Progenitor cell of endocrine pancreas (in vitro differentiated cells): ENCODE results near the gene WDR46. TPM values are rescaled to one million over a fixed set of nuclear protein-coding genes. Genes with fewer than 3 reads are reported as not detected.

Source experiments
- DNase-seq: peaks from one replicate; pipeline ENCODE4 v3.0.0; 2021; ENCODE audit warnings: low spot score; ENCODE audit not compliant: unreplicated experiment
- H3K27ac Mint-ChIP-seq: 2 replicates; pipeline ENCODE4 v1.8.0; 2021; ENCODE audit warnings: mild to moderate bottlenecking, moderate library complexity, mixed read lengths
- H3K27me3 Mint-ChIP-seq: 2 replicates; pipeline ENCODE4 v1.8.0; 2021; ENCODE audit warnings: mixed read lengths
- H3K36me3 Mint-ChIP-seq: 2 replicates; pipeline ENCODE4 v1.8.0; 2022; ENCODE audit warnings: mixed read lengths; ENCODE audit not compliant: insufficient read depth
- H3K4me1 Mint-ChIP-seq: 2 replicates; pipeline ENCODE4 v1.8.0; 2021; ENCODE audit warnings: low read depth, mixed read lengths
- H3K4me3 Mint-ChIP-seq: 2 replicates; pipeline ENCODE4 v1.8.0; 2021; ENCODE audit warnings: low read depth, mild to moderate bottlenecking, moderate library complexity, mixed read lengths
- H3K9me3 Mint-ChIP-seq: 2 replicates; pipeline ENCODE4 v1.8.0; 2021; ENCODE audit warnings: low read depth, mixed read lengths
- total RNA-seq: library from RNA; stranded (reverse); gene quantifications from 2 replicates; pipeline ENCODE4 v1.2.1, GENCODE V29; 2021
- TF ChIP-seq, protein P1 (sequence below): fragments of 200-600 bp; sonication (generic); IDR thresholded peaks from one replicate; pipeline ENCODE4 v1.5.0; 2021; ENCODE audit warnings: antibody characterized with exemption, mild to moderate bottlenecking; ENCODE audit not compliant: unreplicated experiment

Gene WDR46
- total RNA-seq, 1 donor from 2014 or later = 47.5 TPM

DNA sequence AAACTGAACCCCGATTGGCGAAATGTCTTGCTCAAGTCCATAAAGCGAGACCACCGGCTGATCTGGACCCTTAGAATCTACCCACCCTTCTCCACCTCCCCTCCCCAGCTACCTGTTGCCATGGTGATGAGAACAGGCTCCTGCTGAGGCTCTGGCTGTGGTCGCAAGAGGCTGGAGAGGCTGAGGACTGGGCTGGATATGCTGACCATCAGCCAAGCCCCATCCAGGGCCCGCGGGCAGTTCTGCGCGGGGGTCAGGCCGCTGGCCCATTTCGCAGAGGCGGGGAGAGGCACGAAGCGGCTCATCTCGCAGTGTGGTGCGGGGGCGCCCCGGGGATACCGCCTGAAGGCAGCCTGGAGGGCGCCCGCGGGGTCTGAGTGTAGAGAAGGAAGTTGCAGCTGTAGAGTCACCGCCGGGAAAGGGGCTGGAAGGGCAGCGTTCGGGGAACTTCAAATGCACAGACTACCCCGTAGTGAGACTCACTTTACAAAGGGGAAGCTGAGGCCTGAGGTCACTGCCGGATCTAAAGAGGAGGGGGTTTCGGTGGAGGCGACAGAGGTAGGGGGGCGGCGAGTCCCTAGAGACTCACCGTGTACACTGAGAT, 24.2 kb upstream of the WDR46 start:
- H3K36me3 Mint-ChIP-seq = peaks cover 11% of the 10 kb centered on the region
- H3K9me3 Mint-ChIP-seq = no peaks in the 10 kb centered on the region
- peaks cover 3% of the 10 kb centered on the region for H3K27me3 Mint-ChIP-seq
- peak overlapping the region; percentile 85 for H3K4me3 Mint-ChIP-seq
- DNase-seq = no peak
- H3K4me1 Mint-ChIP-seq = peaks cover 32% of the 10 kb centered on the region
- peak overlapping the region; percentile 88 for H3K27ac Mint-ChIP-seq
- TF ChIP-seq, protein P1, sequence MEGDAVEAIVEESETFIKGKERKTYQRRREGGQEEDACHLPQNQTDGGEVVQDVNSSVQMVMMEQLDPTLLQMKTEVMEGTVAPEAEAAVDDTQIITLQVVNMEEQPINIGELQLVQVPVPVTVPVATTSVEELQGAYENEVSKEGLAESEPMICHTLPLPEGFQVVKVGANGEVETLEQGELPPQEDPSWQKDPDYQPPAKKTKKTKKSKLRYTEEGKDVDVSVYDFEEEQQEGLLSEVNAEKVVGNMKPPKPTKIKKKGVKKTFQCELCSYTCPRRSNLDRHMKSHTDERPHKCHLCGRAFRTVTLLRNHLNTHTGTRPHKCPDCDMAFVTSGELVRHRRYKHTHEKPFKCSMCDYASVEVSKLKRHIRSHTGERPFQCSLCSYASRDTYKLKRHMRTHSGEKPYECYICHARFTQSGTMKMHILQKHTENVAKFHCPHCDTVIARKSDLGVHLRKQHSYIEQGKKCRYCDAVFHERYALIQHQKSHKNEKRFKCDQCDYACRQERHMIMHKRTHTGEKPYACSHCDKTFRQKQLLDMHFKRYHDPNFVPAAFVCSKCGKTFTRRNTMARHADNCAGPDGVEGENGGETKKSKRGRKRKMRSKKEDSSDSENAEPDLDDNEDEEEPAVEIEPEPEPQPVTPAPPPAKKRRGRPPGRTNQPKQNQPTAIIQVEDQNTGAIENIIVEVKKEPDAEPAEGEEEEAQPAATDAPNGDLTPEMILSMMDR = no peak

DNA sequence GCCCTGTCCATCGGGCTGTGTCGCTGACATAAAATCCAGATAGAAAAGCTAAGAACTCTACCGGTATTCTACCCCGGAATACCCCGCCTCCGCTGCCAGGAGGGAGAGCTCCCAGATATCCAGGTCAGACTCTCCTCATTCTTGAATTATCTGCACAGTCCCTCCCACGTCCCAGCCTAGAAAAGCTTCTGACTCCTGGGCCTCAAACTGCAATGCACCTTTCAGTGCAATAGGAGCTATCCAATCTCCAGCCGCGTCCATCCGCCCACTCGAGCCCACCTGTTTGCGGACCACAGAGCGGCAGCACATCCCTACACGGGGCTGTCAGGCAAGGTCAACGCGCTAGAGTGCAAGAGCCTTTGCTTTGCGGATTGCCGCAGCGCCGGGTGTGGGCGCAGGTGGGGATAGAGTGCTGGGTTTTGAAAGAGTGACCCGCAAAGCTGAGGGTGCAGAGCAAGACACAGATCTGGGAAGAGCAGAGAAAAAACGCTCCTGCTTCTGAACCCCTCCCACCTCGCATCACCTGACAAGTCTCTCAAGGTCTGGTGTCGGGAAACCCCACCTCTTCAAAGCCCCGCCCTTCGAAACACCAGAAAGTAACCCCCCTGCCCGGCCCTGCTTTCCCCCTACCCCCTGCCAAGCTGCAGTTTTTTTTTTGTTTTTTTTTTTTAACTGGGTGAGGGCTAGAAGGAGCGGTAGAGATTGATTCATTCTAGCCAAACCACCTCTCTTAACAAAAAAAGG, 23.5 kb upstream of the WDR46 start:
- Mint-ChIP-seq H3K4me3 (peak overlapping the region; percentile 85), H3K9me3 (no peaks in the 10 kb centered on the region), H3K27me3 (peaks cover 3% of the 10 kb centered on the region), H3K36me3 (peaks cover 8% of the 10 kb centered on the region), H3K4me1 (peaks cover 29% of the 10 kb centered on the region), H3K27ac (peak overlapping the region; percentile 88)
- TF ChIP-seq, protein P1 = no peak
- no peak for DNase-seq

DNA sequence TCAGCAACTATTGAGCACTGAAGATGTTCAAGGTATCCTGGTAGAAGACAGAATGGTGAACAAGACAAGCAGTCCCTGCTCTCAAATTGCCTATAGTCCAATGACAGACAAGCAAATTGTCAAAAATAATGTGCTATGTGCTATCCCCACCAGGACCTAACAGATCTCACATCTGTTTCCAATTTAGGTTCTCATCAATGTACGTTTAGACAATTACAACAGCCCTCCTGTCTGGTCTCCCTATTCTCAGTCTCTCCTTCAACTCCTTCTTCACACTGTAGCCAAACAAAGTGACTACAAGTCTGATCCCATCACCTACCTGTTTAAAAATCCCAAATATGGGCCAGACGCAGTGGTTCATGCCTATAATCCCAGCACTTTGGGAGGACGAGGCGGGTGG, 17.3 kb upstream of the WDR46 start:
- H3K4me3 Mint-ChIP-seq = no peak overlapping the region
- H3K27ac Mint-ChIP-seq = peak overlapping the region; percentile 81
- no peaks in the 10 kb centered on the region for H3K9me3 Mint-ChIP-seq
- TF ChIP-seq, protein P1 = no peak
- H3K36me3 Mint-ChIP-seq = peaks cover 2% of the 10 kb centered on the region
- no peaks in the 10 kb centered on the region for H3K27me3 Mint-ChIP-seq
- no peak for DNase-seq
- no peaks in the 10 kb centered on the region for H3K4me1 Mint-ChIP-seq

DNA sequence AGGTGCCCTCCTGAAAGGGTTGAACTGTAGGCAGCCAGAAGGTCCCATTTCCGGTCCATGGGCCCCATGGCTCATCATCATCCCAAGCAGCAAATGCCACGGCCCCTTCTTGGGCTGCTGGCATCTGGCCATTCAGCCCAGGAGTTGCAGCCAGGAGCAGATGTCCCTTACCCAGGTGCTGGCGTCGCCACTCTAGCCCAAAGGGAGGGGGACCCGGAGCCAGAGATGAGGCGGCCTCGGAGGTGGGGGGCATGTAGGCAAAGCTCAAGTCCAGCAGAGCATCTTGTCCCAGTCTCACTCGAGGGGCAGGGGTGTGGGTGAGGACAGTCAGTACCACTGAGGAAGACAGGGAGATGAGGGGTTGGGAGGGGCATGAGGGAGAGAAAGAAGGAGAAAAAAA, 16.0 kb upstream of the WDR46 start:
- DNase-seq = no peak
- Mint-ChIP-seq H3K27ac (no peak overlapping the region), H3K36me3 (peaks cover 2% of the 10 kb centered on the region), H3K27me3 (no peaks in the 10 kb centered on the region), H3K4me1 (peaks cover 4% of the 10 kb centered on the region), H3K9me3 (no peaks in the 10 kb centered on the region), H3K4me3 (no peak overlapping the region)
- TF ChIP-seq, protein P1 = no peak

DNA sequence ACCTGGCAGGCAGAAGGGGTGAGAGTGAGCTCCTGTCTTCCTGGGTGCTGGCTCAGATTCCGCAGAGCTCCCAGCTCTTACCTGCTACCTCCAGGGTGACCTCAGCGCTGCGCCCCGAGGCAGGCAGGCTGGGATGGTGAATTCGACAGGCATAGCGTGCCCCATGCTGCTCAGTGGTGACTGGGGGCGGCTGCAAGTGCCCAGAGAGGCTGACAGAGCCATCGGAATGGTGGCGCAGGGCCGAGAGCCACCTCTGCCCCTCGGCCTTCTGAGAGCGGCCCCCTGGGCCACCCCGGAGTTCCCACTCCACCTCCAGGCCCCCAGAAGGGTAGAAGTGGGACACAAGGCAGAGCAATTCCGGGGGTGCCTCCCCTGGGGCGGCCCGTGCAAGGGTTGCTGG, 15.2 kb upstream of the WDR46 start:
- Mint-ChIP-seq H3K4me3 (no peak overlapping the region), H3K4me1 (peaks cover 9% of the 10 kb centered on the region), H3K36me3 (peaks cover 2% of the 10 kb centered on the region), H3K27me3 (no peaks in the 10 kb centered on the region), H3K9me3 (no peaks in the 10 kb centered on the region), H3K27ac (no peak overlapping the region)
- DNase-seq = no peak
- TF ChIP-seq, protein P1 = no peak
